HG03025 (cell line): ENCODE data around the gene OBSCN.
"Not testable (repeated sequence)": the region's sequence is repeated elsewhere in the genome, so short reads cannot be mapped to it uniquely, and the experiment has no call there.

Source experiments
- ATAC-seq: cut with Tn5 transposase; IDR thresholded peaks from one replicate; pipeline ENCODE4 v1.9.1; 2021; ENCODE audit warnings: mild to moderate bottlenecking, moderate library complexity; ENCODE audit not compliant: unreplicated experiment, low FRiP score

OBSCN gene

GRCh38 chr1:228182296-228183030, 25.4 kb upstream of the OBSCN start:
- no peak for ATAC-seq

DNA sequence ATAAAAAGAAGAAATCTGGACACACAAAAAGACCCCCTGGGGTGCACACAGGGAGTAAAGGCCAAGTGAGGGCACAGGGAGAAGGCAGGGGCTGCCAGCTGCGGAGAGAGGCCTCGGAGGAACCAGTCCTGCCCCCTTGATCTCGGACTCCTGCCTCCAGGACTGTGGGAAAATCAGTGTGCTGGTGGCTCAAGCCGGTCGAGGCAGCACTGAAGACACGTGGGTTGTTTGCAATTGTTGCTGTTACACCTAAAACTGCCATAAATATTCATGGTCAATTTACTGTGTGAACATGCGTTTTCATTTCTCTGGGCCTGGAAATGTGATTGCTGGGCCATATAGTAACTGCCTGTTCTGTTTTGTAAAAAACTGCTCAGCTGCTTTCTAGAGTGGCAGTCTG, 23.7 kb upstream of the OBSCN start:
- ATAC-seq = no peak

DNA sequence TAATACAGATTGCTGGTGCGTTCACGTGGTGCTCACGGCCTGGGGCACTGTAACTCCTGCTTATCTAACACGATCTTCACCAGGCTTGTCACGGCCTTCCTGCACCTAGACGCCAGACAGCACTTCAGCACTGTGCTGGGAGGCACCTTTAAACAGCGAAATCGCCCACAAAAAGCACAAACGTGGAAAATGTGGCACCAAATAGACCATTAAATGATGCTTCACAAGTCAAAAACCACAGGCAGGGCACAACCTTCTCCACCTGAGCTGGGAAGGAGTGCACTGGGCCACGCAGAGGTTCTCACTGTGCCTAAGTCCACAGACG, 22.2 kb upstream of the OBSCN start:
- no peak for ATAC-seq

DNA sequence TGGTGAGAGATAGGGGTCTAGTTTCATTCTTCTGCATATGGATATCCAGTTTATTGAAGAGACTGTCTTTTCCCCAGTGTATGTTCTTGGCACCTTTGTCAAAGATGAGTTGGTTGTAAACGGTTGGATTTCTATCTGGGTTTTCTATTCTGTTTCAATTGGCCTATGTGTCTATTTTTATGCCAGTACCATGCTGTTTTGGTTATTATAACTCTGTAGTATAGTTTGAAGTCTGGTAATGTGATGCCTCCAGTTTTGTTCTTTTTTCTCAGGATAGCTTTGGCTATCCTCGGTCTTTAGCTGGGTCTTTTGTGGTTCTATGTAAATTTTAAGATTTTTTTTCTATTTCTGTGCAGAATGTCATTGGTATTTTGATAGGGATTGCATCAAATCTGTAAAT, 19.6 kb upstream of the OBSCN start:
- not testable (repeated sequence) for ATAC-seq

DNA sequence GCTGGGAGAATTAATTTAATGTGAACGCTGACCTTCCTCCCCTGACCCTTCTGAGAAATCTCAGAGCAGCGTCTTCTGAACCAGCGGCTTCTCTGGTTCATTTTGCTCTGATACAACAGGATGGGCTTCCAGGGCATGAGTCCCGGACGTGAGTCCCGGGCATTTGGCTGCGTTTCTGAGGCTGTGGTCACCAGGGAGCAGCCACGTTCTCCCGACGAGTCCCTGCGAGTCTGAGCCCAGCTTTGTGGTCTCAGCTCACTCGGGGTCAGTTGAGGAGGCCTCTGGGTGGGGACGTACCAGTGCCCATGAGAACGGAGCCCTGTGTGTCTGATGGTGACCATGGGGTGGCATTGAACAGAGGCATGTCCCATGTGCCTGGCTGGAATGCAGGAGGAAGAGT, 17.7 kb upstream of the OBSCN start:
- no peak for ATAC-seq

- ATAC-seq = no peak
These were observed 17.1 kb upstream of the OBSCN start for GRCh38 chr1:228190778-228191177.

DNA sequence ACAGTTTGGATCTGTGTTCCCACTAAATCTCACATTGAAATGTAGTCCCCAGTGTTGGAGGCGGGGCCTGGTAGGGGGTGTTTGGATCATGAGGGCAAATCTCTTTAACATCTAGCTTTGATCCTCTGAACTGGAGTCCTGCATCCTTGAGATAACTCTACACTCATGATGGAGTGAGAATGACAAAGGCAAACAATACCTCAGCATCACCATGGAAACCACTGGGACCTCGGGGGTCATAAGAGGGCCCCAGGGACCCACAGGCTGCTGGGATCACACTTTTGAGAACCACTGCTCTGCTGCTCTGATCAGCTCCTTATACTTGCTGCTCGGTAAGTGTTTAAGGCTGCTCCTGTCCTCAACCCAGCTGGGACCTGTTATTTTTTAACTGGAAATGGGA, 13.4 kb upstream of the OBSCN start:
- ATAC-seq = no peak

DNA sequence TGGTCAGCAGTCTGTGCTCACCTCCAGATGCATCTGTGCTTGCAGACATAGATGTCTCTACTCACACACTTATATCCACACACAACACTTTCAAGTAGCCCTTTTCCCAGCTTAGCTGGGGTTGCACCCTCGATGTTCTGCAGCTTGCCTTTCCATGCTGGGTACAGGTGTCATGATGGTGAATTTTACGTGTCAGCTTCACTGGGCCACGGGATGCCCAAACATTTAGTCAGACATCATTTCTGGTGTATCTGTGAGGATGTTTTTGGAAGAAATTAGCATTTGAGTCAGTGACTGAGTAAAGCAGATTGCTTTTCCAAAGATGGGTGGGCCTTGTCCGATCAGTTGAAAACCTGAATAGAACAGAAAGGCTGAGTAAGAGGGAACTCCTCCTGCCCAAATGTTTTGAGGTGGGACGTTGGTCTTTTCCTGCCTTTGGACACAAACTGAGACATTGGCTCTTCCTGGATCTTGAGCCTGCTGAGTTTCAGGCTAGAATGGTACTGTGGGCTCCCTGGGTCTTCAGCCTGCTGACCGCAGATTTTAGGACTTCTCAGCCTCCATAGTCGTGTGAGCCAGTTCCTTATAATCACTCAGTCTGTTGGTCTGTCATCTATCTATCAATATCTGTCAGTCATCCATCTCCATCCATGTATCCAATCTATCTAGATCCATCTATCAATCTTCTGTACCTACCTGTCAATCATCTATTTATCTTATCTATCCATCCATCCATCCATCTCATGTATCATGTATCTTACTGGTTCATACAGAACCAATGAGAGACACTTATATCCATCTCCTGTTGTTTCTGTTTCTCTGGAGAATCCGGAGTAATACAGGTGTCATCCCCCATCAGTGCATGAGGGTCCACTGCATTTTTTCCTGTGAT, 12.7 kb upstream of the OBSCN start:
- ATAC-seq = no peak

- no peak for ATAC-seq
These were observed 10.2 kb upstream of the OBSCN start for GRCh38 chr1:228197555-228198147.

- ATAC-seq = no peak
These were observed 8.8 kb upstream of the OBSCN start for GRCh38 chr1:228198977-228199590.

GRCh38 chr1:228204958-228205357, 2.9 kb upstream of the OBSCN start:
- no peak for ATAC-seq

DNA sequence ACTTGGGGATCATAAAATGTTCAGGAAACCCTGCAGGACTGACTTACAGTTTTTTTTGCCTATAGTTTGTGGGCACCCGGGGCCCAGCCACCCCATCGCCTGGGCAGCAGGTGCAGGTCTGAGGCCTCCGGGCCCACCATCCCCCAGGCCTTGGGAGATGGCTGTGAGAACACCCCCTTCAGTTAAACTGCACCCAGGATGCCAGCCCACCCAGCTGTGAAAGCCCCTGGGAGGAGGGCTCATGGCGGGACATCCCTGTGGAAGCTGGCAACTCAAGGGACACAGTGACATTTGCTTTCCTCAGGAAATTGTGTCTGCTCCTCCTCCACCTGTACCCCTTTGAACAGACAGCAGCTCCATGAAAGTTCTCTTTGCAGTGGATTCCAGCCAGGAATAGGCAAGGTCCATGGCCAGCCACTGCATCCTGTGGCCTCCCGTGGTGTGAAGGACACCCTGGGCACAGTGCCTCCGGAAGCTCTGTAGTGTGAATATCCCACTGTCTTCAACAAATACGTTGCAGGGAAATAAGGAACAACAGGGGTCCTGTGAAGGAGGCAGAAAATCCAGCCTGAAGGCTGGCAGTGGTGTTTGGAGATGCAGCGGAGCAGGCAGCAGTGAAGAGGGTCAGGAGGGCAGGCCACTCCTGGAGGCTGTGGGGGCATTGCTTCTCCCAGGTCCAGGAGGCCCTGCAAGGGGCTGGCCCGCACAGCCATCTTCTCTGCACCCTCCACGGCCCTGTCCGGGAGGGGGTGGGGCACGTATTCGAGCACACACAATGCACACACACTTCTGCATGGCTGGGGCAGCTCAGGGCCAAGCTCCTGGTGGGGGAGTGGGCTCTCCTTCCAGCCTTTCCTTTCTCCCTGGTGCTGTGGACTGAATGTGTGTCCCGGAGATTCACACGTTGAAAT, 2.1 kb upstream of the OBSCN start:
- ATAC-seq = no peak

GRCh38 chr1:228206582-228207351, 1.1 kb upstream of the OBSCN start:
- no peak for ATAC-seq

GRCh38 chr1:228207381-228207810, 448 bp upstream of the OBSCN start:
- no peak for ATAC-seq

GRCh38 chr1:228208831-228209551, 1.1 kb downstream of the OBSCN start:
- no peak for ATAC-seq

GRCh38 chr1:228209657-228210056, 1.8 kb downstream of the OBSCN start:
- ATAC-seq = no peak

DNA sequence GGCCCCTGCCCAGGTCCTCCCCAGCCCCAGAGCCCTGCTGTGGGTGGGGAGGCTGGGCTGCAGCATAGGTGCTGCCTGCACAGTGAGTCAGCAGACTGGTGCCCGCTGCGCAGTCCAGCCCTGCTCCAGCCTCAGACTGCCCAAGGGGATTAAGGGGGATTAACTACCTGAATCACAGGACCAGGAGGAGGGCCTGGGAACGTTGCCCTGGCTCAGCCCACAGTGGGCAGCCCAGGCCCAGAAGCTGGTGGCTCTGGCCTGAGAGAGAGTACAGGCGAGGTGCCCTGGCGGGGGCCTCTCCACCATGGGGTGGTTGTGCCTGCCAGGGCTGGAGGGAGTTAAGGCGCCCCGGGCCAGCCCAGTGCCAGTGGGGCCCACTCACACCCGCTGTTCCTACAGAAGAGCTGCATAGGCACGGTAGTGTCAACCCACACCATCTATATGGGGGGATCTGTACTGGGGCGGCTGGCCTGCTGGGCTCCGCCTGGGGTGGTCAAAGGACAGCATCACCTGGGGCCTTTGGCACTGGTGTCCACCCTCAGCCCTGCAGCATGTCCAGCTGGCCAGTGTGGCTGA, 2.3 kb downstream of the OBSCN start:
- ATAC-seq = no peak
